RWPE2 (cell line): ENCODE results near the gene PRSS27.
A peak's percentile ranks its signal among the peaks of the same experiment; 100 is the strongest.

ENCODE experiments used
- ATAC-seq: fragments of 200-7000 bp; cut with Tn5 transposase; 3 replicates; pipeline ENCODE4 v1.9.1; 2021; ENCODE audit warnings: low read depth
- DNase-seq: peaks from one replicate; pipeline ENCODE4 v3.0.0-alpha.2; 2020; ENCODE audit warnings: low spot score
- H3K27ac ChIP-seq: fragments of 450-650 bp; 2 replicates; pipeline ENCODE4 v1.5.1; 2017; ENCODE audit warnings: mild to moderate bottlenecking; ENCODE audit not compliant: poor library complexity, severe bottlenecking
- H3K27me3 ChIP-seq: fragments of 250-450 bp; sonication (Bioruptor Pico); 2 replicates; pipeline ENCODE4 v1.5.1; 2021; ENCODE audit warnings: mild to moderate bottlenecking, moderate library complexity; ENCODE audit not compliant: insufficient read depth, poor library complexity, severe bottlenecking
- H3K36me3 ChIP-seq: fragments of 250-450 bp; sonication (Bioruptor Pico); 2 replicates; pipeline ENCODE4 v1.5.1; 2020; ENCODE audit warnings: low read depth, mild to moderate bottlenecking, moderate library complexity
- H3K4me1 ChIP-seq: fragments of 250-450 bp; sonication (Bioruptor Pico); 2 replicates; pipeline ENCODE4 v1.5.1; 2021; ENCODE audit warnings: mild to moderate bottlenecking, moderate library complexity; ENCODE audit not compliant: insufficient read depth, poor library complexity, severe bottlenecking
- H3K4me3 ChIP-seq: fragments of 250-450 bp; sonication (Bioruptor Pico); 2 replicates; pipeline ENCODE4 v1.5.1; 2021; ENCODE audit warnings: mild to moderate bottlenecking, moderate library complexity; ENCODE audit not compliant: severe bottlenecking
- H3K9me3 ChIP-seq: fragments of 250-450 bp; sonication (Bioruptor Pico); 2 replicates; pipeline ENCODE4 v1.5.1; 2021; ENCODE audit warnings: mild to moderate bottlenecking, moderate library complexity; ENCODE audit not compliant: severe bottlenecking
- TF ChIP-seq, protein P1 (sequence below): fragments of 450-650 bp; IDR thresholded peaks from one replicate; pipeline ENCODE4 v1.5.1; 2017; ENCODE audit warnings: mild to moderate bottlenecking, moderate library complexity; ENCODE audit not compliant: poor library complexity, severe bottlenecking

PRSS27 gene

DNA sequence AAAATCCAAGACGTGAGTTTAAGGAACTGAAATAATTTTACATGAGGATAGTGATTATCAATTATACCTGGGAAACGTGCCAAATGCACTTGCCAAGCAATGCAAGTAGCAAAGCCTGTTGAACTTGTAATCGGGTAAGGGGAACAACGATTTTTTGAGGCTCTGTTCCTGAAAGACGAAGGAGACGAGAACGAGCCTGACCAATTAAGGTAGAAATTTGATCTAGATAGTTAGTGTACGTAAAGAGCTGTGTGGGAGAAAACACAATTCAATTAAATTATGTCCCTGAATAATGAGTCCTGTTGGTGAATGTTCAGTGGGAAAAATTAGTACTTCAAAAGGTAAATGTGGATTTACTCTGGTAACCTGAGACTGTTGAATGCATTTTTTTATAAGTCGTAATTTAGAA is 55.4 kb downstream of the PRSS27 start:
- DNase-seq (no peak), ATAC-seq (no peak)
- no peak overlapping the region for H3K4me3 ChIP-seq
- H3K27me3 ChIP-seq = no peaks in the 10 kb centered on the region
- H3K36me3 ChIP-seq = peaks cover 4% of the 10 kb centered on the region; the same call in 1 of the 2 replicates
- peaks cover 11% of the 10 kb centered on the region for H3K4me1 ChIP-seq
- H3K27ac ChIP-seq = peak overlapping the region; percentile 76
- TF ChIP-seq, protein P1, sequence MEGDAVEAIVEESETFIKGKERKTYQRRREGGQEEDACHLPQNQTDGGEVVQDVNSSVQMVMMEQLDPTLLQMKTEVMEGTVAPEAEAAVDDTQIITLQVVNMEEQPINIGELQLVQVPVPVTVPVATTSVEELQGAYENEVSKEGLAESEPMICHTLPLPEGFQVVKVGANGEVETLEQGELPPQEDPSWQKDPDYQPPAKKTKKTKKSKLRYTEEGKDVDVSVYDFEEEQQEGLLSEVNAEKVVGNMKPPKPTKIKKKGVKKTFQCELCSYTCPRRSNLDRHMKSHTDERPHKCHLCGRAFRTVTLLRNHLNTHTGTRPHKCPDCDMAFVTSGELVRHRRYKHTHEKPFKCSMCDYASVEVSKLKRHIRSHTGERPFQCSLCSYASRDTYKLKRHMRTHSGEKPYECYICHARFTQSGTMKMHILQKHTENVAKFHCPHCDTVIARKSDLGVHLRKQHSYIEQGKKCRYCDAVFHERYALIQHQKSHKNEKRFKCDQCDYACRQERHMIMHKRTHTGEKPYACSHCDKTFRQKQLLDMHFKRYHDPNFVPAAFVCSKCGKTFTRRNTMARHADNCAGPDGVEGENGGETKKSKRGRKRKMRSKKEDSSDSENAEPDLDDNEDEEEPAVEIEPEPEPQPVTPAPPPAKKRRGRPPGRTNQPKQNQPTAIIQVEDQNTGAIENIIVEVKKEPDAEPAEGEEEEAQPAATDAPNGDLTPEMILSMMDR = no peak
- no peaks in the 10 kb centered on the region for H3K9me3 ChIP-seq

DNA sequence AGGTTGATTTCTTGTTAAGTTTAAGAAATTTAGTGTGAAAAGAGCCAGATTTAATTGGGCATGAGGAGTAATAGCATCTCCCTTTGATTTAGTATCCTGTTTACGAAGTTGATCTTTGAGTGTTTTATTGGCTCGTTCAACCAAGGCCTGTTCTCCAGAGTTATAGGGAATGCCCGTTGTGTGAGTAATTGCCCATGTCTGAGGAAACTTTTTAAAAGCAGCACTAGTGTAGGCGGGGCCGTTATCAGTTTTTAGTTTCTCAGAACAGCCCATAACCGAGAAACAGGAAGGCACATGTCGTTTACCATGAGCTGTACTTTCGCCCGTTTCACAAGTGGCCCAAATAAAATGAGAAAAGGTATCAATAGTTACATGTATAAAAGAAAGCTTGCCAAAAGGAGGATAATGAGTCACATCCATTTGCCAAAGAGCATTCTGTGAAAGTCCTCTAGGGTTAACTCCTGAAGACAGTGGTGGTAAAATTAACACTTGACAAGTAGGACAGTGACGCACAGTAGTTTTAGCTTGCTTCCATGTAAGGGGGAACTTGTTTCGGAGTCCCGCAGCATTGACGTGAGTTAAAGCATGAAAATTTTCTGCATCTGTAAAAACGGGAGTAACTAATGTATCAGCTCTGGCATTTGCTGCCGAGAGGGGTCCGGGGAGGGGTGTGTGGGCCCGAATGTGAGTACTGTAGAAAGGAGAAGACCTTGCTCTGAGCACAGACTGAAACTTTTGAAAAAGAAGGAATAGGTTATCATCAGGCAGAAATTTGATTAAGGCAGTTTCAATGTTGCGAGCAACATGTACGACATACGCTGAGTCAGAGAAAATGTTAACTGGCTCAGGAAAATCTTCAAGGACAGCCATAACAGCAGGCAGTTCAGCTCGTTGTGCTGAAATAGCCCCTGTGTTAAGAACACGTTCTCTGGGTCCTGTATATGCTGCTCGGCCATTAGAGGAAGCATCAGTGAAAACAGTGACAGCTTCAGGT is 56.2 kb downstream of the PRSS27 start:
- DNase-seq (no peak), ATAC-seq (peak; percentile 97)
- no peak overlapping the region for H3K4me3 ChIP-seq
- no peaks in the 10 kb centered on the region for H3K27me3 ChIP-seq
- peaks cover under 1% of the 10 kb centered on the region; the same call in 1 of the 2 replicates for H3K36me3 ChIP-seq
- H3K4me1 ChIP-seq = peaks cover 11% of the 10 kb centered on the region
- TF ChIP-seq, protein P1 = no peak
- H3K27ac ChIP-seq = peak overlapping the region; percentile 76
- H3K9me3 ChIP-seq = no peaks in the 10 kb centered on the region
